Neural cell (in vitro differentiated cells): ENCODE measurements around the gene SCUBE1. TPM values are rescaled to one million over a fixed set of nuclear protein-coding genes. Genes with fewer than 3 reads are reported as not detected.

Experiments
- H2AFZ ChIP-seq: fragments of 200-600, 300-800 bp; sonication (generic), shearing (Covaris generic); 2 replicates; pipeline ENCODE4 v1.6.0; 2014; ENCODE audit warnings: low read depth, mild to moderate bottlenecking, antibody characterized with exemption, low read length, moderate library complexity
- H3F3A ChIP-seq: fragments of 200-600 bp; shearing (Covaris generic); 2 replicates; pipeline ENCODE4 v1.6.1; 2016; ENCODE audit warnings: mild to moderate bottlenecking, moderate library complexity, mixed read lengths, antibody characterized with exemption, low read length; ENCODE audit not compliant: insufficient read depth, poor library complexity, severe bottlenecking
- H3K27ac ChIP-seq: fragments of 200-600, 300-800 bp; sonication (generic), shearing (Covaris generic); 2 replicates; pipeline ENCODE4 v1.5.1; 2014; ENCODE audit warnings: mild to moderate bottlenecking, low read length, moderate library complexity
- H3K27me3 ChIP-seq: fragments of 300-800, 200-600 bp; sonication (generic), shearing (Covaris generic); 2 replicates; pipeline ENCODE4 v1.6.0; 2014; ENCODE audit warnings: mild to moderate bottlenecking, low read depth, low read length, moderate library complexity; ENCODE audit not compliant: insufficient read depth
- H3K36me3 ChIP-seq: fragments of 300-800, 200-600 bp; sonication (generic), shearing (Covaris generic); 2 replicates; pipeline ENCODE4 v1.5.1; 2014; ENCODE audit warnings: mild to moderate bottlenecking, antibody characterized with exemption, low read length, moderate library complexity; ENCODE audit not compliant: insufficient read depth
- H3K4me2 ChIP-seq: fragments of 300-800, 200-600 bp; sonication (generic), shearing (Covaris generic); 2 replicates; pipeline ENCODE4 v1.6.0; 2014; ENCODE audit warnings: mild to moderate bottlenecking, low read length
- H3K4me3 ChIP-seq: fragments of 300-800, 200-600 bp; sonication (generic), shearing (Covaris generic); 2 replicates; pipeline ENCODE4 v1.5.1; 2014; ENCODE audit warnings: mild to moderate bottlenecking, low read length, moderate library complexity
- H3K79me2 ChIP-seq: fragments of 200-600 bp; shearing (Covaris generic); replicated peaks from 2 replicates; pipeline ENCODE4 v1.6.0; 2014; ENCODE audit warnings: mild to moderate bottlenecking, low read length, moderate library complexity; ENCODE audit not compliant: insufficient read depth
- H3K9ac ChIP-seq: fragments of 300-800, 200-600 bp; sonication (generic), shearing (Covaris generic); 2 replicates; pipeline ENCODE4 v1.6.1; 2016; ENCODE audit warnings: mild to moderate bottlenecking, low read length, mixed read lengths
- H3K9me2 ChIP-seq: fragments of 200-600 bp; shearing (Covaris generic); 2 replicates; pipeline ENCODE4 v1.6.1; 2016; ENCODE audit warnings: mild to moderate bottlenecking, low read length, mixed read lengths; ENCODE audit not compliant: insufficient read depth
- H3K9me3 ChIP-seq: fragments of 200-600, 300-800 bp; sonication (generic), shearing (Covaris generic); 2 replicates; pipeline ENCODE4 v1.6.1; 2016; ENCODE audit warnings: mild to moderate bottlenecking, mixed run types, low read length, moderate library complexity, mixed read lengths
- H4K20me1 ChIP-seq: fragments of 200-600 bp; shearing (Covaris generic); 2 replicates; pipeline ENCODE4 v1.6.1; 2016; ENCODE audit warnings: mild to moderate bottlenecking, mixed run types; ENCODE audit not compliant: insufficient read depth
- EP300 ChIP-seq: fragments of 450-650 bp; conservative IDR thresholded peaks from 2 replicates; pipeline ENCODE4 v1.6.1; 2014; ENCODE audit warnings: antibody characterized with exemption, mild to moderate bottlenecking, moderate library complexity; ENCODE audit not compliant: poor library complexity, severe bottlenecking
- EZH2 ChIP-seq: fragments of 200-600, 300-800 bp; shearing (Covaris generic), sonication (generic); IDR thresholded peaks from 2 replicates; pipeline ENCODE4 v1.6.1; 2014; ENCODE audit warnings: antibody characterized with exemption, low read length, borderline replicate concordance, mild to moderate bottlenecking; ENCODE audit not compliant: insufficient read depth, poor library complexity, severe bottlenecking
- MXI1 ChIP-seq: fragments of 450-650 bp; conservative IDR thresholded peaks from 2 replicates; pipeline ENCODE4 v1.6.1; 2014; ENCODE audit warnings: antibody characterized with exemption, mild to moderate bottlenecking; ENCODE audit not compliant: poor library complexity, severe bottlenecking
- POLR2AphosphoS5 ChIP-seq: IDR thresholded peaks from 2 replicates; pipeline ENCODE4 v1.6.1; 2012
- RAD21 ChIP-seq: fragments of 450-650 bp; conservative IDR thresholded peaks from 2 replicates; pipeline ENCODE4 v1.6.1; 2014; ENCODE audit warnings: antibody characterized with exemption, mild to moderate bottlenecking, moderate library complexity
- SMC3 ChIP-seq: fragments of 450-650 bp; conservative IDR thresholded peaks from 2 replicates; pipeline ENCODE4 v1.6.1; 2014; ENCODE audit warnings: antibody characterized with exemption, mild to moderate bottlenecking, moderate library complexity; ENCODE audit not compliant: poor library complexity
- TAF1 ChIP-seq: IDR thresholded peaks from 2 replicates; pipeline ENCODE4 v1.6.1; 2012; ENCODE audit warnings: low read depth
- polyA plus RNA-seq: library from polyadenylated mRNA; depleted of rRNA; stranded (reverse); fragments of >200 nt; gene quantifications from 2 replicates; pipeline ENCODE4 v1.2.3, GENCODE V29; 2014
- TF ChIP-seq, protein P1 (sequence below): fragments of 450-650 bp; IDR thresholded peaks from 2 replicates; pipeline ENCODE4 v1.5.1; 2014; ENCODE audit warnings: antibody characterized with exemption, mild to moderate bottlenecking, moderate library complexity; ENCODE audit not compliant: poor library complexity, severe bottlenecking
- TF ChIP-seq, protein P2 (sequence below): IDR thresholded peaks from 2 replicates; pipeline ENCODE4 v1.6.1; 2012; ENCODE audit warnings: borderline replicate concordance

Gene SCUBE1
- polyA plus RNA-seq, 1 donor from 2014 or later: 8.4 TPM

DNA sequence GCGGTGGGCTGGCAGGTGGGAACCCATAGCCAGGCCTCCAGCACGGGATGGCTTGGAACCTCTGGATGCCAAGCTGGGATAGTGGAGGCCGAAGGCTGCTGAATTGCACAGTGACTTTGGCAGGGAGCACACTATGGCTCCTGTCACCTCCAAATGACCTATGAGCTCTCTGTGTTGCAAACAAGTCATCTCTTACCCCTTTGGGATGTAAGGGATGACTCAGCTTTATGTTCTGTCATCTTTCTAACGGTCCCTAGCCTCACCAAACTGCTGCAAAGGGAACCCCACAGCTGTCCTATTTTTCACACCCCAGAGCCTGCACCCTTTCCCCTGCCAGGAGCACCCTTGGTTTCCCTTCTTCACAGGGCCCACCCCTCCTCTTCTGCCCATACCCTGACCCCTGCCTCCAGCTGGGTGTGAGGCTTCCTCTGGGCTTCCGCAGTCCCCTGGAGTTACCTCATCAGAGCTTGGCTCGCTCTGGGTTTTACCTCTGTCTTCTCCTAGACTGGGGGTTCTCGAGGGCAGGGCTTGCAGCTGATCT is 2.7 kb upstream of the SCUBE1 start:
- H3K9me3 ChIP-seq: no peaks in the 10 kb centered on the region
- H3K27me3 ChIP-seq: no peaks in the 10 kb centered on the region
- H3K27ac ChIP-seq: no peak overlapping the region
- no peaks in the 10 kb centered on the region for H3F3A ChIP-seq
- H3K36me3 ChIP-seq: no peaks in the 10 kb centered on the region
- H3K79me2 ChIP-seq: peaks cover 16% of the 10 kb centered on the region
- H2AFZ ChIP-seq: no peak overlapping the region
- TF ChIP-seq RAD21 (no peak), POLR2AphosphoS5 (no peak), EZH2 (no peak), EP300 (no peak), MXI1 (no peak), TAF1 (no peak), SMC3 (no peak)
- TF ChIP-seq, protein P1, sequence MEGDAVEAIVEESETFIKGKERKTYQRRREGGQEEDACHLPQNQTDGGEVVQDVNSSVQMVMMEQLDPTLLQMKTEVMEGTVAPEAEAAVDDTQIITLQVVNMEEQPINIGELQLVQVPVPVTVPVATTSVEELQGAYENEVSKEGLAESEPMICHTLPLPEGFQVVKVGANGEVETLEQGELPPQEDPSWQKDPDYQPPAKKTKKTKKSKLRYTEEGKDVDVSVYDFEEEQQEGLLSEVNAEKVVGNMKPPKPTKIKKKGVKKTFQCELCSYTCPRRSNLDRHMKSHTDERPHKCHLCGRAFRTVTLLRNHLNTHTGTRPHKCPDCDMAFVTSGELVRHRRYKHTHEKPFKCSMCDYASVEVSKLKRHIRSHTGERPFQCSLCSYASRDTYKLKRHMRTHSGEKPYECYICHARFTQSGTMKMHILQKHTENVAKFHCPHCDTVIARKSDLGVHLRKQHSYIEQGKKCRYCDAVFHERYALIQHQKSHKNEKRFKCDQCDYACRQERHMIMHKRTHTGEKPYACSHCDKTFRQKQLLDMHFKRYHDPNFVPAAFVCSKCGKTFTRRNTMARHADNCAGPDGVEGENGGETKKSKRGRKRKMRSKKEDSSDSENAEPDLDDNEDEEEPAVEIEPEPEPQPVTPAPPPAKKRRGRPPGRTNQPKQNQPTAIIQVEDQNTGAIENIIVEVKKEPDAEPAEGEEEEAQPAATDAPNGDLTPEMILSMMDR: no peak
- TF ChIP-seq, protein P2, sequence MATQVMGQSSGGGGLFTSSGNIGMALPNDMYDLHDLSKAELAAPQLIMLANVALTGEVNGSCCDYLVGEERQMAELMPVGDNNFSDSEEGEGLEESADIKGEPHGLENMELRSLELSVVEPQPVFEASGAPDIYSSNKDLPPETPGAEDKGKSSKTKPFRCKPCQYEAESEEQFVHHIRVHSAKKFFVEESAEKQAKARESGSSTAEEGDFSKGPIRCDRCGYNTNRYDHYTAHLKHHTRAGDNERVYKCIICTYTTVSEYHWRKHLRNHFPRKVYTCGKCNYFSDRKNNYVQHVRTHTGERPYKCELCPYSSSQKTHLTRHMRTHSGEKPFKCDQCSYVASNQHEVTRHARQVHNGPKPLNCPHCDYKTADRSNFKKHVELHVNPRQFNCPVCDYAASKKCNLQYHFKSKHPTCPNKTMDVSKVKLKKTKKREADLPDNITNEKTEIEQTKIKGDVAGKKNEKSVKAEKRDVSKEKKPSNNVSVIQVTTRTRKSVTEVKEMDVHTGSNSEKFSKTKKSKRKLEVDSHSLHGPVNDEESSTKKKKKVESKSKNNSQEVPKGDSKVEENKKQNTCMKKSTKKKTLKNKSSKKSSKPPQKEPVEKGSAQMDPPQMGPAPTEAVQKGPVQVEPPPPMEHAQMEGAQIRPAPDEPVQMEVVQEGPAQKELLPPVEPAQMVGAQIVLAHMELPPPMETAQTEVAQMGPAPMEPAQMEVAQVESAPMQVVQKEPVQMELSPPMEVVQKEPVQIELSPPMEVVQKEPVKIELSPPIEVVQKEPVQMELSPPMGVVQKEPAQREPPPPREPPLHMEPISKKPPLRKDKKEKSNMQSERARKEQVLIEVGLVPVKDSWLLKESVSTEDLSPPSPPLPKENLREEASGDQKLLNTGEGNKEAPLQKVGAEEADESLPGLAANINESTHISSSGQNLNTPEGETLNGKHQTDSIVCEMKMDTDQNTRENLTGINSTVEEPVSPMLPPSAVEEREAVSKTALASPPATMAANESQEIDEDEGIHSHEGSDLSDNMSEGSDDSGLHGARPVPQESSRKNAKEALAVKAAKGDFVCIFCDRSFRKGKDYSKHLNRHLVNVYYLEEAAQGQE: no peak
- H3K9me2 ChIP-seq: no peaks in the 10 kb centered on the region
- H3K9ac ChIP-seq: no peak overlapping the region
- no peak overlapping the region for H3K4me2 ChIP-seq
- no peaks in the 10 kb centered on the region for H4K20me1 ChIP-seq
- no peak overlapping the region for H3K4me3 ChIP-seq

DNA sequence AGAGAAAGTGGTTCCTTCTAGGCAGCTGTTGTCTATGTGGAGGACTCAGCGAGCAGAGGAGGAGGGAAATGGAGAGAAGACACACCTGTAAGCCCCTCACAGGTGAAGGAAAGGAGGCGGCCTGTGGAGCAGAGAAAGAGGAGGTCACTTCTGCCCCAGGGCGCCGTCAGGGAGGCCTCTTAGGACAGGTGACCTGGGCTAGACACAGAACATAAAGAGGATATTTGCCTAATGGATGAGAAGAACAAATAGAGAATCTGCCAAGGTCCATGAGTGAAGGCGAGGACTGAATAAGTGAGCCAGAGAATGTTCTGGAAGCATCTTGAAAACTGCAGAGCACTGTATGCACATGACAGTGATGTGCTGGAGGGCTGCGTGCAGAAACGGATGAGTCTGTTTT is 2.2 kb upstream of the SCUBE1 start:
- no peak overlapping the region for H3K9ac ChIP-seq
- no peak overlapping the region for H3K4me2 ChIP-seq
- H3K4me3 ChIP-seq: no peak overlapping the region
- H3F3A ChIP-seq: no peaks in the 10 kb centered on the region
- no peak overlapping the region for H3K27ac ChIP-seq
- no peaks in the 10 kb centered on the region for H3K9me3 ChIP-seq
- no peaks in the 10 kb centered on the region for H3K9me2 ChIP-seq
- H3K27me3 ChIP-seq: no peaks in the 10 kb centered on the region
- peaks cover 18% of the 10 kb centered on the region for H3K79me2 ChIP-seq
- H2AFZ ChIP-seq: no peak overlapping the region
- no peaks in the 10 kb centered on the region for H3K36me3 ChIP-seq
- H4K20me1 ChIP-seq: no peaks in the 10 kb centered on the region
- TF ChIP-seq POLR2AphosphoS5: no peak
- no peak for TF ChIP-seq RAD21
- TF ChIP-seq TAF1: no peak
- TF ChIP-seq, protein P1: no peak
- no peak for TF ChIP-seq SMC3
- TF ChIP-seq MXI1: no peak
- TF ChIP-seq, protein P2: no peak
- TF ChIP-seq EZH2: no peak
- no peak for TF ChIP-seq EP300
